Measurements from ENCODE around the gene DGKG. TPM values are rescaled to one million over a fixed set of nuclear protein-coding genes. Genes with fewer than 3 reads are reported as not detected.

DGKG gene
- total and polyA plus RNA-seq, 9 of the 15 experiments (the other 6 are each of a cell fraction or from before 2014, with no cell fraction given) = 0.01 to 0.36 (median 0.15) TPM

- TF ChIP-seq MBD1 (CRISPR knock-in tag; IDR thresholded peaks at IDR 0.05) (no peak), ZNF239 (CRISPR knock-in tag; IDR thresholded peaks at IDR 0.05) (no peak), SAP30 (IDR thresholded peaks at IDR 0.05; ENCODE audit: borderline replicate concordance, insufficient read depth, low read depth, low read length, poor library complexity, severe bottlenecking) (peak; percentile 49), ZNF695 (CRISPR knock-in tag; IDR thresholded peaks at IDR 0.05) (no peak), TCF7 (IDR thresholded peaks at IDR 0.05; ENCODE audit: borderline replicate concordance) (no peak), BRF2 (IDR thresholded peaks at IDR 0.05; ENCODE audit: borderline replicate concordance, insufficient read depth, insufficient read length) (no peak), ZNF354B (CRISPR knock-in tag; IDR thresholded peaks at IDR 0.05) (no peak), ZNF324 (CRISPR knock-in tag; IDR thresholded peaks at IDR 0.05) (no peak), EWSR1 (IDR thresholded peaks at IDR 0.05; ENCODE audit: borderline replicate concordance, low read depth, partially characterized antibody) (no peak), SREBF1 (IDR thresholded peaks at IDR 0.05; ENCODE audit: borderline replicate concordance, low read depth, low read length) (no peak), CBFA2T3 (IDR thresholded peaks at IDR 0.05) (no peak), ZKSCAN1 (IDR thresholded peaks at IDR 0.05; ENCODE audit: low read depth, low read length) (no peak), GATA2 (CRISPR knock-in tag; IDR thresholded peaks at IDR 0.05) (no peak), STAG1 (CRISPR knock-in tag; IDR thresholded peaks at IDR 0.05; ENCODE audit: borderline replicate concordance) (no peak), JUND (IDR thresholded peaks at IDR 0.05; ENCODE audit: borderline replicate concordance, low read depth, low read length) (no peak), JUND (tag; IDR thresholded peaks at IDR 0.05; ENCODE audit: borderline replicate concordance, low read depth, low read length) (no peak), DPF2 (IDR thresholded peaks at IDR 0.05) (no peak), ZNF668 (CRISPR knock-in tag; IDR thresholded peaks at IDR 0.05) (no peak)
Observed at GRCh38 chr3:186108106-186108940, 253.7 kb downstream of the DGKG start (continued).
